ENCODE data around the gene MAP3K21. TPM values are rescaled to one million over a fixed set of nuclear protein-coding genes. Genes with fewer than 3 reads are reported as not detected.

Gene MAP3K21
- total and polyA plus RNA-seq, 9 of the 15 experiments (the other 6 are each of a cell fraction or from before 2014, with no cell fraction given), result 0.23 to 0.86 (median 0.49) TPM

DNA sequence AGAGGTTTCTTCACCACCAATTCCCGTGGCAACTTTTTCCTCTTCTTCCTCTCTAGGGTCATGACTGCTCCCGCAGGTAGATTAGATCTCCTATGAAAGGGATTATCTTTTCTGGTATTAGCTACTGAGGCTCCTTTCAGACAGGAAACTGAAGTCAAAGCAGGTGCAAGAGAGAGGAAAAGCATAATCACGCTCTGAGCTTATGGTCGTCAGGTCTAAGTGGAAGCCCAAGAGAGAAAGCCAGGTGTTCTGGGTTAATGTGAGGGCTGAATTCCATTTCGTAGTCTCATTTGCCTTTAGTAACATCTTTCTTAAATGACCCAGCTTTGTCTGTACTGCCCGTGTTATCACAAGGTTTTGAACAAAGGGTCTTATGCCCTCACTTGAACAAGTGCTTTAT, 8.3 kb upstream of the MAP3K21 start:
- no TSS peak for BruUV-seq (replicated peaks)
- intact Hi-C loops (cut with micrococcal nuclease), result no loop called here
- no peak overlapping the region for H2AFZ ChIP-seq (ENCODE audit: low read depth, low read length)
- WGBS (ENCODE audit: insufficient coverage, low coverage, missing lambda C conversion rate), result 0% methylated on average over 6 of the region's 6 CpGs
- DNase-seq (ENCODE audit: extremely low read depth in 1 of 4, low spot score in 3 of 4), result no peak
- H3K4me2 ChIP-seq (ENCODE audit: insufficient read depth, low read length), result no peak overlapping the region
- no peak overlapping the region for H3K4me3 ChIP-seq
- POLR2A ChIA-PET, result no interaction called here
- H4K20me1 ChIP-seq (replicated peaks; ENCODE audit: control insufficient read depth, insufficient read depth, low read length), result no peaks in the 10 kb centered on the region
- peaks cover 0 to 5% of the 10 kb centered on the region in 2 experiments; a peak in 4 of 5 replicates for H3K27me3 ChIP-seq (ENCODE audit: control insufficient read depth in 2 of 2, insufficient read depth in 2 of 2, low read length in 2 of 2)
- H3K36me3 ChIP-seq (ENCODE audit: control insufficient read depth, insufficient read depth, low read length), result no peaks in the 10 kb centered on the region
- H3K9me1 ChIP-seq (ENCODE audit: control insufficient read depth, insufficient read depth, low read length), result no peaks in the 10 kb centered on the region
- no peak overlapping the region for H3K27ac ChIP-seq (ENCODE audit: extremely low read depth, low read depth, low read length)
- no peak for FAIRE-seq
- H3K9me3 ChIP-seq (replicated peaks; ENCODE audit: control insufficient read depth, insufficient read depth, low read depth, low read length), result no peaks in the 10 kb centered on the region
- H3K4me1 ChIP-seq (replicated peaks in 1 of 2; ENCODE audit: control insufficient read depth in 2 of 2, insufficient read depth in 2 of 2, low read length in 2 of 2), result no peaks in the 10 kb centered on the region
- in situ Hi-C loops (cut with MboI), result no loop called here
- CTCF ChIA-PET (ENCODE audit: low intra/inter-chr PET ratio), result no interaction called here
- ATAC-seq, result no peak
- H3K9ac ChIP-seq (ENCODE audit: insufficient read depth in 1 of 2, low read depth in 2 of 2, low read length in 2 of 2), result no peak overlapping the region
- H3K79me2 ChIP-seq (ENCODE audit: control insufficient read depth, insufficient read depth, low read length), result no peaks in the 10 kb centered on the region
- no peak for TF ChIP-seq CHD2 (IDR thresholded peaks at IDR 0.05; ENCODE audit: low read depth, low read length)
- TF ChIP-seq ATF1 (CRISPR knock-in tag; IDR thresholded peaks at IDR 0.05), result no peak
- no peak for TF ChIP-seq ATF1 (tag; IDR thresholded peaks at IDR 0.05)
- TF ChIP-seq BCL6 (CRISPR knock-in tag; IDR thresholded peaks at IDR 0.05), result no peak
- TF ChIP-seq ETV5 (CRISPR knock-in tag; IDR thresholded peaks at IDR 0.05; ENCODE audit: low read depth), result no peak
- no peak for TF ChIP-seq THAP7 (CRISPR knock-in tag; IDR thresholded peaks at IDR 0.05)
- no peak for TF ChIP-seq NCOA1 (IDR thresholded peaks at IDR 0.05; ENCODE audit: low read depth)
- no peak for TF ChIP-seq ZNF740 (CRISPR knock-in tag; IDR thresholded peaks at IDR 0.05)
- TF ChIP-seq ZNF740 (tag; IDR thresholded peaks at IDR 0.05), result no peak
- no peak for TF ChIP-seq MTA3 (IDR thresholded peaks at IDR 0.05; ENCODE audit: borderline replicate concordance)
- TF ChIP-seq ZBTB33 (CRISPR knock-in tag; IDR thresholded peaks at IDR 0.05), result no peak
- no peak for TF ChIP-seq NCOA2 (IDR thresholded peaks at IDR 0.05; ENCODE audit: partially characterized antibody in 2 of 2)
- TF ChIP-seq ZNF655 (CRISPR knock-in tag; IDR thresholded peaks at IDR 0.05), result no peak
- no peak for TF ChIP-seq EP300 (IDR thresholded peaks at IDR 0.05; ENCODE audit: low read length)
- no peak for TF ChIP-seq FUS (optimal IDR thresholded peaks at IDR 0.05; ENCODE audit: low read depth, low read length)
- no peak for TF ChIP-seq CBX1 (IDR thresholded peaks at IDR 0.05; ENCODE audit: low read depth)
- TF ChIP-seq ZNF431 (CRISPR knock-in tag; IDR thresholded peaks at IDR 0.05), result no peak
- TF ChIP-seq, protein P1, sequence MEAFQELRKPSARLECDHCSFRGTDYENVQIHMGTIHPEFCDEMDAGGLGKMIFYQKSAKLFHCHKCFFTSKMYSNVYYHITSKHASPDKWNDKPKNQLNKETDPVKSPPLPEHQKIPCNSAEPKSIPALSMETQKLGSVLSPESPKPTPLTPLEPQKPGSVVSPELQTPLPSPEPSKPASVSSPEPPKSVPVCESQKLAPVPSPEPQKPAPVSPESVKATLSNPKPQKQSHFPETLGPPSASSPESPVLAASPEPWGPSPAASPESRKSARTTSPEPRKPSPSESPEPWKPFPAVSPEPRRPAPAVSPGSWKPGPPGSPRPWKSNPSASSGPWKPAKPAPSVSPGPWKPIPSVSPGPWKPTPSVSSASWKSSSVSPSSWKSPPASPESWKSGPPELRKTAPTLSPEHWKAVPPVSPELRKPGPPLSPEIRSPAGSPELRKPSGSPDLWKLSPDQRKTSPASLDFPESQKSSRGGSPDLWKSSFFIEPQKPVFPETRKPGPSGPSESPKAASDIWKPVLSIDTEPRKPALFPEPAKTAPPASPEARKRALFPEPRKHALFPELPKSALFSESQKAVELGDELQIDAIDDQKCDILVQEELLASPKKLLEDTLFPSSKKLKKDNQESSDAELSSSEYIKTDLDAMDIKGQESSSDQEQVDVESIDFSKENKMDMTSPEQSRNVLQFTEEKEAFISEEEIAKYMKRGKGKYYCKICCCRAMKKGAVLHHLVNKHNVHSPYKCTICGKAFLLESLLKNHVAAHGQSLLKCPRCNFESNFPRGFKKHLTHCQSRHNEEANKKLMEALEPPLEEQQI (IDR thresholded peaks at IDR 0.05), result no peak
